Activated T-cell treated with anti-CD3 and anti-CD28 coated beads, Interleukin-2, amount 50 U/mL, for 48 hours (primary cell): ENCODE data around the gene EGFLAM.

Source experiments
- DNase-seq, 2 experiments: peaks; one replicate each; pipeline ENCODE4 v3.0.0-alpha.2; 2020

Gene EGFLAM

DNA sequence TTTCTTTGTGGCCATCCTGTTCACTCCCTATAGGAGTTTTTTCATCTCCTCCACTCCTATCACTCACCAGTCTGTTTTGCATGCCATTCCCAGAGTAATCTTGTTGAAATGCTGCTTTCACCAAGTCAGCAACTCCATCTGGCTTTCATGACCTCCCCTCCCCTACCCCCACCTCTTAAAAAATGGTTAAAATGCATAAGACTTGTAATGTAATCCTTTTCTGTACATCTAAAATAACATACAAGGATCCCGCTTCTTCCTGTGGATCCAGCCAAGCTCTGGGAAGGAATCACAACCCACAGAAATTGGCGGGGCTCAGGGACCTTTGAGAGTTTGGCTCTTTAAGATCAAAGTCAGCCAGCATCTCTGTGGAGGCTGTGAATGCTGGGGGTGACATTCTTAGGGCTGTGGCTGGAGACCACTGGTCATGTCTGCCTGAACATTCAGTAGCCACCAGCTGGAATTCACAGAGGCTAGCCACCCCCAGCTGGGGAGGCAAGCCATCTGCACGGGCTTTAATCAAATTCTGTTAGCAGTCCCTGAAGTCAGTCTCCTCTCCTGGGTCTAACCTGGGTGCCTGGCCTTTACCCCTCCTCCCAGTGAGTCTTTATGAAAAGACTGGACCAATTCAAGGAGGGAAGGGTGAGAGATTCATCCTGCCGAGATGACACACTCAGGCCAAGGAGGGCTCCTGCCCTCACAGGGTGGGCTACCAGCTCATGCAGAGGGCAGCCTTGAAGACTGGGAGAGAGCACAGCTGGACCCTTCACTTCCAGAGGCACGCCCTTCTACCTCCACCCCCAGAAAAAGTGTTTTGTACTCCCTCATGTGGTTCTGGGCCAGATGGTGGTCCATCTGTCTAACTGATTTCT is 165.2 kb downstream of the EGFLAM start:
- no peak for DNase-seq

DNA sequence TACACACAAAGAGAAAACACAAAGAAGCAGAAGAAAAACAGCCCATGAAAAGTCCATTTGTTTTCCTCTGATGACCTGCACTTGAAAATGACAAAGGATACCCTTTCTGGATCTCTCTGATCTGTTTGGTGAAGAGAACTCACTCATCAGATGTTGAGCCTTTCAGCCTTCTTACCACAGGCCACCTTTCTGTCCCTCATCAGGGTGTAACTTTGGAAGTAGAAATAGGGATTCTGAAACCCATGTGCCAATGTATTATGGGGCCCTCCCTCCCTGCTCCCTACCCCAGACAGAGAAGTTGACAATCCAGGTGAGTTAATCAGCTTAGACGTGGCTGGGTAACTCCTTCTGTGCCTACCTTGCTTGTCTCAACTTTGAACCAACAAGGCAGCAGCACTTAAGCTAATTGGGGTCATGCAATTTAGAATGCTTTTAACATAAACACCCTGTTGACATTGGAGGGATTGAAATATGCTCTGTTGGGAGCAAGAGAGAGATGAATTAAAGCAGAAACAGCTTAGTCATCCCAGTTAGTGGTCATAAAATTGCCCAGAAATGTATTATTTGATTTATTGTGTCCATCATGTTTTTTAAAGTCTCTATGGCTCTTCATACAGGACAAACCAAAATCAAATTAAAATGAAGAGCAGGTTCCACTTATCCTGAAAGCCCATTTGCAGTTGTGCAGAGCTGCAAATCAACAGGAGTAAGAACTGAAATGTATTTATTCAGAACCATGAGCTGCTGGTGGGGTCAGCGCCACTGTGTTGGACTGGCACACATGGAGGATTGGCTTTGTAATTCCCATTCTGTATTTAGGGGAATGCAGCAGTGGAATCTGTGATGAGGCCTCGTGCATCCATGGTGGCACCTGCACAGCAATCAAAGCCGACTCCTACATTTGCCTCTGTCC is 166.0 kb downstream of the EGFLAM start:
- no peak for DNase-seq

DNA sequence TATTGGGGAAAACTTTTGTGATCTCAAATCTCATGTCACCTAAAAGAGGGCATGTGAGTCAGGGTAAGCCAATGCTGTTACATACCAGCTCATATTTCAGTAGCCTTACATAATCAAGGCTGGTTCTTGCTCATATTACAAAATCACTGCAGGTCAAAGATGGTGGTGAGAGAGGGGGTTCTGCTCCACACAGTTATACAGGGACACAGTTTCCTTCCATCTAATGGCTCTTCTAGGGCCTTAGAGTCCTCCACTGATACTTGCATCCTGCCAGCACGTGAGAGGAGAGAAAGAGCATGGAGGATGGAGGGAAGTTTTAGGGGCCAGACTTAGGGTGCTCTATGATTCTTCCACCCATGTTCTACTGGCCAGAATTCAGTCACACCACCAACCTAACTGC is 168.1 kb downstream of the EGFLAM start:
- no peak for DNase-seq

DNA sequence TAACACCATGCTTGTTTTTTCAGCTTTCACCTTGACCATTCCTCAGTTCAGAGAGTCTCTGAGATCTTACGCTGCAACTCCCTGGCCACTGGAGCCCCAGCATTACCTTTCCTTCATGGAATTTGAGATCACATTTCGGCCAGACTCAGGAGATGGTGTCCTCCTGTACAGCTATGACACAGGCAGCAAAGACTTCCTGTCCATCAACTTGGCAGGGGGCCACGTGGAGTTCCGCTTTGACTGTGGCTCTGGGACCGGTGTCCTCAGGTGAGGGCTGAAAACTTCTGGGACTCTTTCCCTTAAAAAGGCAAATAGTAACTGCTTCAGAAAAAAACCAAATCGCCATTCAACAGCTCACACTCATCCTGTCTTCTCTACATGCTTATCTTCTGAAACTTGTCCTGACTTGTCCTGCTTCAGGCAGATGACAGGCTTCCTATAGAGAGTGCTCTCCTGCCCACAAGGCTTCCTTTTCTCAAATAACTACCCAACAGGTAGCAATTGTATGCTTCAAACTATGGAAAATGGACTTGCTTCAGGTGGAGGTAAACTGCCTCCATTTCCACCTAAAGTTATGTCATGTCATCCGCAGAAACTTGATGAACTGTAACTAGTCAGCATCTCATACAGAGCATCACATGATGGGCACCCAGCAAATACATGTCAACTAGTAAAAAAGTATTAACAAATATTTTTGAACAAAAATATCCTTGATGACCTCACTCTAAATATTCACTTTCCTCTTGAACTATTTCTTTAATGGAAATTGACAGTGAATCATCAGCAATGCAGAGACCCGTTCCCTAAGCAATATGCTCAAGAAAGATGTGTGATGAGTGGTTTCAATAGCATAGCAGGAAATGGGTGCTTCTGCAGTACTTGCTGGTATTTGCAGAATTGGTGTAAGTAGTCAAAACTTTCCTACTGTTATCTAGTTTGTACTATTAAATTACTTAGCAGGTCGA is 168.9 kb downstream of the EGFLAM start:
- no peak for DNase-seq

DNA sequence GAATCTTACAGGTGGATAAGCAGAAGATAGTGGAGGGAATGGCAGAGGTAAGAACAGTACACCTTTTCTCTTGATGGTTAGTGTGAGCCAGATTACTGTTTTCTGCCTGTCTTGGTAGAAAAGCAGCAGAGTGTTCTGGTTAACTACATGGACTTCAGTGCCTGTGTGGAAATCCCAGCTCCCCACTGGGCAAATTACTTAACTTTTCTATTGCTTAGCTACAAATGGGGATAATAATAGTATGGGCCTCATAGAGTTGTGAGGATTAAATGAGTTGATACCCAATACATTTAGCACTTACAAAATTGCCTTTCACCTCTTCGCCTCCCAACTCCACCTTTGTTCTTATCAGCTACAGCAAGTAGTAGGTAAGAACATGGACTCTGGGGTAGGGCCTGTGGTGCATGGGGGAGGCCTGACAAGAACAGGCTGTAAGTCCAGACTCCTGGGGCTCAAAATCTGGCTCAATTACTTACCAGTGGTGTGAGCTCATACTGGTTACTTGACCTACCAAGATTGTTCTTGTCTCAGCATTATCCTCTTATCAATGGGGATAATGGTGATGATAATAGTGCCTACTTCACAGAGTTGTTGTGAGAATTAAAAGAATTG is 173.0 kb downstream of the EGFLAM start:
- DNase-seq, result no peak

DNA sequence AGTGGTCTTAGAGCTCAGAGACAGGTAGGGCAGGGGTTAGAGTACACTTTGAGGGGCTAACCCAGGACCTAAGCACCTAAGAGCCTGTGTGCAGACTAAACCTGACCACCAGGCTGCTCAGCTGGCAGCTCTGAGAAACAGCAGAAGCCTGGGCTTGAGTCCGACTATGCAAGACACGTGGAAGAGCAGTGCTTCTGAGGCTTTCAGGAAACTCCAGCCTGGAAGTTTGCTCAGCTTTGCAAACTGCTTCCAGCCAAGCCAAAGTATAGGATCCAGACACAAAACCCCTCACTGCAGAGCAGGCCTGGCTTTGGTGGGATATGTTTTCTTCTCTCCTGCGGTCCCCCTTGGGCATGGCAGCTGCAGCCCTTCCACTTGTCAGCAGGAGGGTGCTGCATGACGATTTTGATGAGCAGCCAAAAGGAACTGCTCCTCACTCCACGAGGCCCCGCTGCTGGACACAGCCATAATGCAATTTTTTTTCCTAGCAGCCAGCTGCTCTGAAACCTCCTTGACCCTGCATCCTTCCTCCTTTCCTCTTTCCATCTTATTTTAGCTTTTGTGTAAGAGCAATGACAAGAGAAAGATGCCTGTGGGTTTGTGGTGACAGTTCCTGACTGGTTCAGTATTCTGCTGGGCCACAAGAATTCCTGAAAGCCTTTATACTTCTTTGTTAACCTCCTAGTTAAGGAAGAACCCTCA is 175.0 kb downstream of the EGFLAM start:
- no peak for DNase-seq

DNA sequence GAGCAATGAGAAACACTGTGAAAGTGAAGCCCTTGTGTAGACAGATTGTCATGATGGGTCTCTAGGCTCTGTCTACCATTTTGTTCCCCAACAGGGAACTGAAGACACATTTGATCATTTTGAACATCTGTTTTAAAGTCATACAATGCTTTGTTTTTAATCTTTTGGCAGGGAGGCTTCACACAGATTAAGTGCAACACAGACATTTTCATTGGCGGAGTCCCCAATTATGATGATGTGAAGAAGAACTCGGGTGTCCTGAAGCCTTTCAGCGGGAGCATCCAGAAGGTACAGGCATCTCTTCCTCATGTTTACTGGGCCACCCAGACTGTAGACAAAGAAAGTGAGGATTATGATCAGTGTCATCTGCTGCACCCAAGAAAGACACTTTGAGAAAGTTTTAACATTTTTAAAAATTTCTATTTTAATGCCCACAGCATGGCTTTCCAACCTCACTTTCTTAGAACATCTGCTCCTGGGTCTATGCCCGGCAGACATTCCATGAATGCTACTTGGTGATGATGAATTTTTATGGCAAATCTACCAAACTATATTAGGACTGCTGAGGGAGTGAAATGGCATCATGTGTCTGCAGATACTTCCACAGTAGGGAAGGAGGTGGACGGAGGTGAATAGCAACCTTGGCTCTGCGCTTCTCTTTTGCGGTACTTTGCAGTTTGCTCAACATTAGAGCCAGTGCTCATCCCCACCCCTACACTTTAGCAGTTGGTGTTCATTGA is 176.8 kb downstream of the EGFLAM start:
- no peak for DNase-seq

DNA sequence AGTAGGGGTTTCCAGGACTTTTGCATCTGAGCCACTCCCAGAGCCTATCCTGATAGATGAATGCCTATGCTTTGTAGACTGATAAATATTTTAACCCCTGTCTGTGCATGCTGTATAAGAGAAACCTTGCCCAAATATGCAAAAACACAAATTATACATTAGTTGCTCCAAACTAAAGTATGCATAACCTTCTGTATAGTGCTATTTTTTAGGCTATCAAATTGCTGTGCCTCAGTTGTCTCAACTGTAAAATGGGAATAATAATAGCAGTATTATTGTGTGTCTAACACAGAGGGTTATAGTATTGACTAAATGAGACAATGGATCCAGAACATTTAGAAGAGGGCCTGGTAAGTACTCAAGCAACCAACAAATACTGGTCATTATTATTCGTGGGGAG is 180.4 kb downstream of the EGFLAM start:
- DNase-seq, result no peak

DNA sequence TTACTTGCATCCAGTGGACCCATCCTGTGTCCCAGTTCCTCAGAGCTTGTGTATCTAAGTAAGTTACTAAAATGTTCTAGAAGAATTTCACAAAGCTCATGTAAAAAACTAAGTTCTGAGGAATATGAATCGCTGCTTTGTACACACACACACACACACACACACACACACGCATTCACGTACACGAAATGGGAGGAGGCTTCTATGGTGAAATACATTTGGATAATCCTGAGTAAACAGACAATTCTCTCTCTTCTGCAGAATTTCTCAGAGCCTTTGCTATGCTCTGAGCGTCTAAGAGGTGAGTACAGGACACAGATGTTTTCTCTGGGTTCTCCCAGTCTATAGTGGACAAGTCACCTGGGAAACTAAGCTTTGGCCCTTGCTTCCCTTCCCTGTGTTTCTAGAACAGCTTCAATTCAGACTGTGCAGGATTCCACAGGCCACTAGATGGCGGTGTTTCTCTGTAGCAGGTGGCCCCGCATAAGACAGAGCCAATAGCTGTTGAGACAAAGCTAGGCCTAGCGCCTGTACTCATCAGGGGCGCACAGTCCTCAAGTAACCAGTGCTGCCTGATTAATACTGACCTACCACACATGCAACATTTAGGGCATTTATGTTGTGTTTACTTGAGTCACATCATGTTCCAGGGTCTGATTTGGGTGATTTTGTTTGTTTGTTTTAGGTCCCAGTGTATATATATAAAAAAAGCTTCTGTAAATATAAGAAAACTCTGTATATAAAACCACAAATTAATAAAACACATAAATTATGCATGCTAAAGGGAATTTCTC is 183.3 kb downstream of the EGFLAM start:
- peak; percentile 85 to 87 for DNase-seq

DNA sequence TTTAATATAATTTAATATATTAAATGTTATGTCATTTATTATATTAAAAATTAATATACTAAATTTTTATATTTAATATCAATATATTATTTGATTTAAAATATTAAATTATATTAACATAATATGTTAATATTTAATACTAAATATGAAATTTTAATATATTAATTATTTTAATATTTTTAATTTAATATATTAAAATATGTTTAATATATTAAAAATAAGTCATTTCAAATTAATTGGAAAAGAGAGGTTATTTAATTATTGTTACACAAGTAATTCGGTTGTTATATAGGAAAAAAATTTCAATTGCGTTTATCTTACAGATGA is 183.9 kb downstream of the EGFLAM start:
- DNase-seq, result no peak

DNA sequence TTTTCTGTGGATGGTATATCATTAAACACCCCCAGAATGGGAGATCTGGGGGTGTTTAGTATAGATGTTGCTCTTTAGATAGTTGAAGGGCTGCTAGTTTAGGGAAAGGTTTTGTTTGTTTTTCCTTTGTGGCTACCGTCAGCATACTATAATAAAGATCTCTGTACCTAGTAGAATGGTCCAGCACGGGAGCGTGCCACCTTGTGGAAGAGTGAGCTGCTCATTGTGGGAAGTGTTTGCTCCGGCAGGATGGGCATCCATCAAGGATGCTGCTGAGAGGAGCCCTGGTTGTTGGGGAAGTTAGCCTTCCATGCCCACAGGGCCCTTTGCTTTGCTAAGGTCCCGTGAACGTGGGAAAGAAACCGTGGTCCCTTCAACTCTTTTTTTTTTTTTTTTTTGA is 185.0 kb downstream of the EGFLAM start:
- no peak for DNase-seq

DNA sequence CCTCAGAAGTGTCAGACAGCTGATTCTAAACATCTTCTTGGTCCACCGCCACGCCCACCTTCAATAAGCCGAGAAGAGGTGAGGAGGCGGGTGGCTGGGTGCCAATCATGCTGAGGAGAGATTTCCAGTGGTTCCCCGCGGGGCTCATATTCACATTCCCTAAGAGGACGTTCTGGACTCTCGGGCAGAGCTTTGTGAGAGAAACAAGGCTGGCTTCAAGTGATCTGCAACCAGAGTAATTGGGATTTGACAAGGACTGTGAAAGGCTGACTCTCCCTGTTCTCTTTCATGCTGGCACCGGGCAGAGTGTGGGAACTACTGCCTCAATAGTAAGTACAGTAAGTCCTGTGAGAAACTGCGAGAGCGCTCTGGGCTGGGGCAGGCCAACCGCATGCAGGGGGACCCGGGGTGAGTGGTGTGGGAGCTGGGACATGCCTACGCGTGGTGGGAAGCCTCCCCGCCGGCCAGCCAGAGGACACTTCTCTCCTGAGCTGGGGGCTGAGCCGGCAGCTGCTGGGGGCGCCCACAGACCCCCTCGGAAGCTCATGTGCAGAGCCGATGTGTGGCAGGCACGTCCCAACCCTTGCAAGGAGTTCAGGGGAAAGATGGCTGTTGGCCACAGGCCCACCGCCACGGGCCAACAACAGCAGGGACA is 187.1 kb downstream of the EGFLAM start:
- no peak for DNase-seq

DNA sequence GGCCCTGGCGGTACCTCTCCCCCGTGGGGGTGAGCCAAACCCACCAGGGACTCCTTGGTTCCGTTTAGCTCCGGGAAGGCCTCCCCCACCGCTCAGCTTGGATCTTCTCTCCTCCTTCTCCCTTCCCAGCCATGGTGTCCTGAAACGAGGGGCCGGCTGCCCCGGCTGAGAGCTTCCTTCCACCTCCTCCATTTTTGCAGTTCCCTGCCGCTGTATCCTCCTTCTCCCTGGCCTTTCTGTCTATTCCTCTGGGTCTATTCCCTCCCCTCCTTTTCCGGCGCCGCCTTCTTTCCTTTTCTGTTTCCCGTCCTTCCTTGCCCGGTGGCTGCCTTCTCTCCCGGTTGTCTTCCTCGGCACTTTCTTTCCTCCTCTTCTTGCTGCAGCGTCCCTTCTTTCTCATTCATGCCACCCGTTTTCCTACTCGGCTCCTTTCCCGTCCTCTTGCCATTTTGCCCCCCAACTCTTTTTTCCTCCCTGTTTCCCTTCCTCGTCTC is 187.7 kb downstream of the EGFLAM start:
- no peak for DNase-seq

DNA sequence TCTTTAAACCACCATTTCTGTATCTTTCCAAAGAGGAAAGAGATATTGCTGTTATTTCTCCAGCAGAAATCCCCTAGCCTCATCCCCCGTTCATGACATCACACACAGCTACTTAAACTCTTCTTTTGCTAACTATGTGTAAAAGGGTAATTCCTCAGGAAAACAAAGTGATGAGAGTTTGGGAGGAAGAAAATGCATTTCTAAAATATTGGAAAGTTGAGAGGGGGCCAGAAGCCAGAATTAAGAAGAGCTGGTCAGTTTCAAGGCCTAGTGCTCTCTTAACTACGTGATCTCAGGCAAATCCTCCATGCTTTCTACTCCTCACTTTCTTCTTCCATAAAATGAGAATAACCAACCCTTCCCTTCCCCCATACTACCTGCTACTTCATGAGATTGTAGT is 188.7 kb downstream of the EGFLAM start:
- DNase-seq, result no peak

DNA sequence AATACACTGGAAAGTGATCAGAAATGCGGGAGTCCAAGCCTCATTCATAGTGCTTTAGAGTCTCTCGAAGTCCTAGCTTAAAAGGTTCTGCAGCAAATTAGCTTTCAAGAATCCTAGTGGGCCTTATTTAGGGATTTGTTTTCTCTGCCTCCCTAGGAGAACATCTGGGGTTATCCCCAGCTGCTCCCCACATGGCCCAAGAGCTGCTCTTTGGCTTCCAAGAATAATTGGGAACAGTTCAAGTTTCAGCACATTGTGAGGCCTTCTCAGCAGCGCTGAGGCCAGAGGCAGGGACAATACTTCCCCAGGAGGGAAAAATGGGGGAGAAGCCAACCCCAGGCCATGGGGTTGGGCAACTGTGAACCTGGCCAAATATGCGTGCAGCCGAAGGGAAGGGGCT is 189.4 kb downstream of the EGFLAM start:
- DNase-seq, result no peak

DNA sequence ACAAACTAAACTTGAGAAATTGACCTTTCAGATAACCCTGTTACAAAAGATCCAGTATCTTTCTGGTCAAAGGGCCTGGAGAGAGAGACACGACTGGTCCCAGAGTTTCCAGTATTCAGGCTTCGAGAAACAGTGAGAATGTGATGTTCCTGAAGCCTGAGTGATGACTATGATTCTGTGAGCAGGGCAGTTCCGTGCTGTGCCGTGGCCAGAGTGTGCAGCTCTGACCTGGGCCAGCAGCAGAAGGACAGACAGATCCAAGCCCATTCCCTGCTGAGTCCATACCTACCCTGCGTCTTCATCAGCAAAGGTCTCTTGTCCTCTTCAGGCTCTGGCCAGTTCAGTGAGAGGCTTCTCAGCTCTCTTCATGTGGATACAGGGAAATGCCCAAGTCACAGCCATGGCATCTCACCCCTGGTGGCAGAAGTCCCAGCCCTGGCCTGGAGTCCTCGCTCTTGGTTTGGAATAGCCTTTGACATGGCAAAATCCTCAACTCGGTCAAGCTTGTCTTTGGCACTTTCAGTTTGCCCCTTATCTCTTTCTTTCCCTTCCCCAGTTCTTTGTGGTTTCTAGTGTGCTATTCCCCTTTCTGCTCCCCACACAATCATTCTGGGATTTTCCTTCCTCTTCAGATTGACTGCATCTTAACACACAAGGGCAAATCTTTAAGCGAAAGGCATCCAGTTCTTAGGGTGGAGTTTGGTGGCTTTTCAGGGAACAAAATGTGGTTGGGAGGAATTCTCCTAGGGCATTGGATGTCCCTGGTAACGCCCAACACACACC is 190.4 kb downstream of the EGFLAM start:
- no peak for DNase-seq

DNA sequence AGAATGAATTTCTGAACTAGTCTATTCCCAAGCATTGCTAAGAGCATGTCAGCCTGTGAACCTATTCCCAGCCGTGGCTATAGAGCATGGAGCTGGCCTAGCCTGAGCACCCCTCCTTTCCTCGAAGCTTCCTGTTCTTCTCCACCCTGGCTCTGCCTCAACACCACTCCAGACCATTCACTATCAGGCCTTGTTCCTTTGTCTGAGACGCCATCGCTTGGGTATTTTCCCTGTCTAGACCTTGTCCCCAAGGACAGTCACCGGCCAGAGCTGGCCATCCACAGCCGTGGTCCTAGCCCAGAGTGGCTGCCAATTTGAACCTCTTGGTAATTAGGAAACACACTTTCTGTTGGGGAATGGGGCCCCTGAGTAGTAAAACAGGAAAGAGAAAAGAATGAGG is 192.3 kb downstream of the EGFLAM start:
- DNase-seq, result no peak

DNA sequence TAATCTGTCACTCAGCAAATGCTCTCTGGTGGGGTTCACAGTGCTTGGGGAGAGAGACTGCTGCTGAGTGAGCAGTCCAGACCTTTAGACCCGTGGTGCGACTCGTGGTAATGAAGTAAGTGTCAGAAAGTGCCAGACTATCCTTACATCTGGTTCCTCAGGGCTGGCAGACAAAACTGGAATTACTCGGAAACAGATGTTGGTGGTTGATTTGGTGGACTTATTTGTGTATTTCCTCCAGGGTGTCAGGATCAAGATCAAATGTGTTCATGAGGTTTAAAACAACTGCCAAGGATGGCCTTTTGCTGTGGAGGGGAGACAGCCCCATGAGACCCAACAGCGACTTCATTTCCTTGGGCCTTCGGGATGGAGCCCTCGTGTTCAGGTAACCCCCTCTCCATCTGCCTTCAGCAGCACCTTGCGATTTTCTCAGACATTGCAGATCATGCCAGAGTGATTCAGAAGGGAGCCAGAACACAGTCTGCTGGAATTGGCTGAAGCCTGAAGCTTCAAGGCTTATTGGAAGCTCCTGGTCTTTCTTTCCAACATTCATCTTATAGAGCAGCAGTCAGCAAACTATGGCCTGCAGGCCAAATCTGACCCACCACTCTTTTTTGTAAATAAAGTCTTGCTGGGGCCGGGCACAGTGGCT is 192.8 kb downstream of the EGFLAM start:
- DNase-seq, result no peak
